Activated B cell treated with CpG ODN at 0.5 μM for 24 hours (primary cell): ENCODE data around the gene PF4V1. TPM values are rescaled to one million over a fixed set of nuclear protein-coding genes. Genes with fewer than 3 reads are reported as not detected.

Source experiments
- ATAC-seq: fragments of 200-7000 bp; cut with Tn5 transposase; one replicate; pipeline ENCODE4 v1.10.0; 2021; ENCODE audit warnings: low read depth, mild to moderate bottlenecking, moderate library complexity
- CTCF ChIA-PET: fragments of 350-600 bp; sonication (Branson Sonifier 250); formaldehyde crosslinking; loops from one replicate; lab custom pipeline; 2021; ENCODE audit warnings: antibody characterized with exemption; lab: Charles Lee
- POLR2A ChIA-PET: fragments of 350-600 bp; sonication (Branson Sonifier 250); formaldehyde crosslinking; loops from one replicate; lab custom pipeline; 2021; ENCODE audit warnings: antibody characterized with exemption; lab: Charles Lee
- DNase-seq: peaks from one replicate; pipeline ENCODE4 v3.0.0; 2022
- H3K27ac Mint-ChIP-seq: one replicate; pipeline ENCODE4 v1.8.0; 2020; ENCODE audit warnings: mixed read lengths
- H3K27me3 Mint-ChIP-seq: one replicate; pipeline ENCODE4 v1.8.0; 2021; ENCODE audit warnings: mixed read lengths
- H3K36me3 Mint-ChIP-seq: one replicate; pipeline ENCODE4 v1.8.0; 2021; ENCODE audit warnings: low read depth, mixed read lengths
- H3K4me1 Mint-ChIP-seq: one replicate; pipeline ENCODE4 v1.8.0; 2021; ENCODE audit warnings: mixed read lengths
- H3K4me3 Mint-ChIP-seq: one replicate; pipeline ENCODE4 v1.8.0; 2020; ENCODE audit warnings: mild to moderate bottlenecking, mixed read lengths
- H3K9me3 Mint-ChIP-seq: one replicate; pipeline ENCODE4 v1.8.0; 2020; ENCODE audit warnings: mixed read lengths
- intact Hi-C: fragments of 100-400 bp; cut with micrococcal nuclease; formaldehyde crosslinking; loops from one replicate; pipeline ENCODE4 v1.15.1; 2024
- total RNA-seq: library from RNA; stranded (reverse); gene quantifications from 2 replicates; pipeline ENCODE4 v1.2.3, GENCODE V29; 2022
- TF ChIP-seq, protein P1 (sequence below): fragments of 200-600 bp; IDR thresholded peaks from one replicate; pipeline ENCODE4 v1.8.0; 2022; ENCODE audit warnings: antibody characterized with exemption, mild to moderate bottlenecking

PF4V1 gene
- total RNA-seq, 1 donor from 2014 or later: not detected

DNA sequence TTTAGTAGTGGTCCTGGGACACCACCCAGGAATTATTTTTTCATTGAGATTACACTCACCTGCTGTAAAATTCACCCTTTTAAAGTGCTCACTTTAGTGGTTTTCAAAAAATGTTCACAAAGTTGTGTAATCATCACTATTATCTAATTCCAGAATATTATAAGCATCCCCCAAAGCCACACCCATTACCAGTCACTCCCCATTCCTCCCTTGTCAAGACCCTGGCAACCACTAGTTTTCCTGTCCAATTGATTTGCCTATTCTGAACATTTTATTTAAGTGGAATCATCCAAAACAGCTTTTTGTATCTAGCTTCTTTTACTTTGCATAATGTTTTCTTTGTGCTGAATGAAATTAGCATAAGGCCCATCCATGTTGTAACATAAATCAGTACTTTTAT lies 29.3 kb upstream of the PF4V1 start:
- ATAC-seq (no peak), DNase-seq (no peak)
- intact Hi-C loops: no loop called here
- POLR2A ChIA-PET: no interaction called here
- Mint-ChIP-seq H3K9me3 (peaks cover 6% of the 10 kb centered on the region), H3K27me3 (no peaks in the 10 kb centered on the region), H3K4me3 (no peak overlapping the region), H3K27ac (no peak overlapping the region), H3K4me1 (no peaks in the 10 kb centered on the region), H3K36me3 (no peaks in the 10 kb centered on the region)
- TF ChIP-seq, protein P1, sequence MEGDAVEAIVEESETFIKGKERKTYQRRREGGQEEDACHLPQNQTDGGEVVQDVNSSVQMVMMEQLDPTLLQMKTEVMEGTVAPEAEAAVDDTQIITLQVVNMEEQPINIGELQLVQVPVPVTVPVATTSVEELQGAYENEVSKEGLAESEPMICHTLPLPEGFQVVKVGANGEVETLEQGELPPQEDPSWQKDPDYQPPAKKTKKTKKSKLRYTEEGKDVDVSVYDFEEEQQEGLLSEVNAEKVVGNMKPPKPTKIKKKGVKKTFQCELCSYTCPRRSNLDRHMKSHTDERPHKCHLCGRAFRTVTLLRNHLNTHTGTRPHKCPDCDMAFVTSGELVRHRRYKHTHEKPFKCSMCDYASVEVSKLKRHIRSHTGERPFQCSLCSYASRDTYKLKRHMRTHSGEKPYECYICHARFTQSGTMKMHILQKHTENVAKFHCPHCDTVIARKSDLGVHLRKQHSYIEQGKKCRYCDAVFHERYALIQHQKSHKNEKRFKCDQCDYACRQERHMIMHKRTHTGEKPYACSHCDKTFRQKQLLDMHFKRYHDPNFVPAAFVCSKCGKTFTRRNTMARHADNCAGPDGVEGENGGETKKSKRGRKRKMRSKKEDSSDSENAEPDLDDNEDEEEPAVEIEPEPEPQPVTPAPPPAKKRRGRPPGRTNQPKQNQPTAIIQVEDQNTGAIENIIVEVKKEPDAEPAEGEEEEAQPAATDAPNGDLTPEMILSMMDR: no peak
- CTCF ChIA-PET: interaction anchor here (1.1 kb wide), 1 partner anchor 11 kb away, joined by 3 read pairs; no protein-coding TSS in a partner anchor

GRCh38 chr4:73828956-73829355 lies 24.1 kb upstream of the PF4V1 start:
- Mint-ChIP-seq H3K36me3 (no peaks in the 10 kb centered on the region), H3K27me3 (no peaks in the 10 kb centered on the region), H3K4me1 (no peaks in the 10 kb centered on the region), H3K27ac (no peak overlapping the region), H3K4me3 (no peak overlapping the region), H3K9me3 (peaks cover 9% of the 10 kb centered on the region)
- ChIA-PET POLR2A (no interaction called here), CTCF (no interaction called here)
- intact Hi-C loops: no loop called here
- no peak for ATAC-seq
- TF ChIP-seq, protein P1: no peak
- no peak for DNase-seq

GRCh38 chr4:73831569-73831968 lies 21.5 kb upstream of the PF4V1 start:
- no peak overlapping the region for H3K4me3 Mint-ChIP-seq
- DNase-seq (no peak), ATAC-seq (no peak)
- peaks cover 3% of the 10 kb centered on the region for H3K27me3 Mint-ChIP-seq
- no peaks in the 10 kb centered on the region for H3K36me3 Mint-ChIP-seq
- CTCF ChIA-PET: no interaction called here
- POLR2A ChIA-PET: no interaction called here
- intact Hi-C loops: no loop called here
- TF ChIP-seq, protein P1: no peak
- H3K9me3 Mint-ChIP-seq: peaks cover 9% of the 10 kb centered on the region
- H3K27ac Mint-ChIP-seq: no peak overlapping the region
- H3K4me1 Mint-ChIP-seq: no peaks in the 10 kb centered on the region

- intact Hi-C loops: no loop called here
- Mint-ChIP-seq H3K4me3 (no peak overlapping the region), H3K27ac (no peak overlapping the region), H3K9me3 (peaks cover 5% of the 10 kb centered on the region), H3K4me1 (no peaks in the 10 kb centered on the region), H3K27me3 (peaks cover 11% of the 10 kb centered on the region), H3K36me3 (no peaks in the 10 kb centered on the region)
- ChIA-PET POLR2A (no interaction called here), CTCF (no interaction called here)
- TF ChIP-seq, protein P1: no peak
- no peak for ATAC-seq
- DNase-seq: no peak
Observed at GRCh38 chr4:73832651-73833237, 20.4 kb upstream of the PF4V1 start.

DNA sequence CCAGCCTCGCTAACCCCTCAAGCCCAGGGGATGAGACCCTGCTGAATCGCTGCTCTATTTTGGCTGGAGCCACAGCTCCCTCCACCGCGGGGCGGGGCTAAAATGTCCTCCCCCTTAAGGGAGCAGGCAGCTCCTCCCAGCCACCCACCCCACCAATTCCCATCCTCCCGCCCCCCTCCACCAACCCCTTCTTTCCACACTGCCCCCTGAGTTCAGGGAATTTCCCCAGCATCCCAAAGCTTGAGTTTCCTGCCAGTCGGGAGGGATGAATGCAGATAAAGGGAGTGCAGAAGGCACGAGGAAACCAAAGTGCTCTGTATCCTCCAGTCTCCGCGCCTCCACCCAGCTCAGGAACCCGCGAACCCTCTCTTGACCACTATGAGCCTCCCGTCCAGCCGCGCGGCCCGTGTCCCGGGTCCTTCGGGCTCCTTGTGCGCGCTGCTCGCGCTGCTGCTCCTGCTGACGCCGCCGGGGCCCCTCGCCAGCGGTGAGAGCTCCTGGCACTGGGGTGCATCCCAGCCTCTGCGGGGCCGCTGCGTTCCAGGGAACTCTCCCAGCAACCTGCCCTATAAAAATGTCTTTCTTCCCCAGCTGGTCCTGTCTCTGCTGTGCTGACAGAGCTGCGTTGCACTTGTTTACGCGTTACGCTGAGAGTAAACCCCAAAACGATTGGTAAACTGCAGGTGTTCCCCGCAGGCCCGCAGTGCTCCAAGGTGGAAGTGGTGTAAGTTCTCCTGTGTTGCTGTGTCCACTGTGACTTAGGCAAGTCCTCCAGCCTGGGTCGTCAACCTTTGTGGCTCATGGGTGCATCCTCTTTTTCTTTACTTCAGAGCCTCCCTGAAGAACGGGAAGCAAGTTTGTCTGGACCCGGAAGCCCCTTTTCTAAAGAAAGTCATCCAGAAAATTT lies 16.5 kb upstream of the PF4V1 start, which contains the start of gene CXCL6:
Gene CXCL6, plus strand, starts transcription at position 306 of the 907 bp plus-strand sequence. Its CDS starts 73 bp downstream, at position 379.
- Mint-ChIP-seq H3K9me3 (peaks cover 3% of the 10 kb centered on the region), H3K27me3 (peaks cover 22% of the 10 kb centered on the region), H3K4me3 (no peak within 1 kb of the TSS), H3K36me3 (no peaks in the 10 kb centered on the region), H3K27ac (no peak within 1 kb of the TSS), H3K4me1 (no peaks in the 10 kb centered on the region)
- no peak for DNase-seq
- TF ChIP-seq, protein P1: no peak
- ATAC-seq: no peak
- POLR2A ChIA-PET: interaction anchor here (0.6 kb wide), 1 partner anchor 1070 kb away, joined by 9 read pairs; no protein-coding TSS in a partner anchor
- intact Hi-C loops: no loop called here
- CTCF ChIA-PET: no interaction called here
